Gastroesophageal sphincter (tissue), 4 donors: ENCODE data around the gene CCL5. TPM values are rescaled to one million over a fixed set of nuclear protein-coding genes. Genes with fewer than 3 reads are reported as not detected.
A peak's percentile ranks its signal among the peaks of the same experiment; 100 is the strongest.

Source experiments
- ATAC-seq: fragments of 150-250 bp; one replicate; pipeline ENCODE4 v1.9.1; 2016; ENCODE audit warnings: mild to moderate bottlenecking, moderate library complexity
- H3K27ac ChIP-seq, 4 donors: fragments of 200-600 bp; sonication (generic) in 3 of 4; 1 replicate in 3 of 4; 2 replicates in 1 of 4; pipeline ENCODE4 v1.5.1; 2016 to 2019
- H3K27me3 ChIP-seq: fragments of 200-600 bp; sonication (generic); one replicate; pipeline ENCODE4 v1.5.1; 2019
- H3K36me3 ChIP-seq, 2 donors: fragments of 200-600 bp; sonication (generic); one replicate each; pipeline ENCODE4 v1.5.1; 2019; ENCODE audit warnings: control low read depth in 1 of 2
- H3K4me1 ChIP-seq, 3 donors: fragments of 200-600 bp; sonication (generic); 1 replicate in 2 of 3; 2 replicates in 1 of 3; pipeline ENCODE4 v1.5.1; 2016 to 2019; ENCODE audit warnings: control low read depth in 2 of 3
- H3K4me3 ChIP-seq, 2 donors: fragments of 200-600 bp; sonication (generic); one replicate each; pipeline ENCODE4 v1.5.1; 2019; ENCODE audit warnings: mild to moderate bottlenecking in 1 of 2, moderate library complexity in 1 of 2
- H3K9me3 ChIP-seq, 3 donors: fragments of 200-600 bp; sonication (generic); one replicate each; pipeline ENCODE4 v1.5.1; 2017 to 2019; ENCODE audit warnings: control low read depth in 2 of 3
- EP300 ChIP-seq: sonication (generic); formaldehyde crosslinking; IDR thresholded peaks from one replicate; pipeline ENCODE4 v1.6.1; 2017; ENCODE audit warnings: antibody characterized with exemption, mild to moderate bottlenecking
- POLR2A ChIP-seq, 2 donors: fragments of 450-650 bp; IDR thresholded peaks; one replicate each; pipeline ENCODE4 v1.6.1; 2017; ENCODE audit warnings: antibody characterized with exemption in 2 of 2, mild to moderate bottlenecking in 2 of 2, moderate library complexity in 1 of 2
- POLR2AphosphoS5 ChIP-seq: sonication (generic); formaldehyde crosslinking; IDR thresholded peaks from one replicate; pipeline ENCODE4 v1.6.1; 2017; ENCODE audit warnings: antibody characterized with exemption
- WGBS, 2 donors: methylation state at CpG; one replicate each; pipeline ENCODE4 v1.1.5; 2018; ENCODE audit warnings: low coverage in 1 of 2; 5-methylcytosine and 5-hydroxymethylcytosine counted together
- total RNA-seq, 4 donors: library from RNA; depleted of rRNA; stranded (reverse); fragments of >200 nt; gene quantifications; one replicate each; pipeline ENCODE4 v1.1.0, GENCODE V29; 2016
- TF ChIP-seq, protein P1 (sequence below), 4 experiments: fragments of 200-600 bp in 2 of 4; fragments of 450-650 bp in 2 of 4; sonication (generic) in 1 of 4; IDR thresholded peaks; one replicate each; pipeline ENCODE4 v1.5.1; 2017 to 2019; ENCODE audit warnings: antibody characterized with exemption in 4 of 4, mild to moderate bottlenecking in 2 of 4, moderate library complexity in 2 of 4

The CCL5 gene
- 1 to 10 TPM in 3 of 4 donors, under 1 TPM in 1; 0.78 to 3.8 (median 2.2) TPM for total RNA-seq

DNA sequence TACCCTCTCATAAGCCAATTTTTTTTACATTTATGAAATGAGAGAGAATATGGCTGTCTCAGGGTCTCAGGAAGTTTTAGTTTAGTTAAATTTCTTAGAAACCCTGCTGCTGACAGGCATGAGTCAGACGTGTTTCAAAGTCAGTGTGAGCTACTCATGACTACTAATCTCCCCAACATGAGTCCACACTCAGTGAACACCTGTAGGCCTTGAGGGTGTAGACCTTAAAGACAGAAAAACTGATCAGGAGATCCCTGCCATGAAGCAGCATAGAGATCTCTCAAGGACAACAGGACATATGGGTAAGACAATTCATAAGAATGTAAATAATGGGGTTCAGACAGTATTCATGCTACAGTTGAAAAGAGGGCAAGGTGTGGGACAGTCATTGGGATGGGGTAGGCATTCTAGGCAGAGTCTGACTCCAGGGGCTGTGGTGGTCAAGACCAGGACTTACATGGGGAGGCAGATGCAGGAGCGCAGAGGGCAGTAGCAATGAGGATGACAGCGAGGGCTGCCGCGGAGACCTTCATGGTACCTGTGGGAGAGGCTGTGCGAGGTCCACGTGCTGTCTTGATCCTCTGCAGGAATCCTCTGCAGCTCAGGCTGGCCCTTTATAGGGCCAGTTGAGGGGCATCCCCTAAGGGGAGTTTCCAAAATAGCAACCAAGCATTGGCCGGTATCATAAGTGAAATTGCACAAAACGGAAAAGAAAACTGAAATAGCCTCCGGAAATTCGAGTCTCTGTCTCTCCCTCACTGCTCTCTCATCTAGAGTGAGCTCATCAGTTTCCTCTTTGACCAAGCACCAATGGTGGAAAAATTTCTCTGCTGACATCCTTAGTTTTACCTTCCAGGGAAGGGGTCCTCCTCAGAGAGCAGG lies at the start of gene CCL5:
CCL5 (minus strand) TSS at position 588 of the 882 bp plus-strand sequence.
- H3K27ac ChIP-seq: no peak within 1 kb of the TSS
- TF ChIP-seq POLR2AphosphoS5 (no peak), EP300 (no peak), POLR2A (IDR thresholded peaks at IDR 0.05) (peak in 1 of 2 donors; percentile 10)
- TF ChIP-seq, protein P1, sequence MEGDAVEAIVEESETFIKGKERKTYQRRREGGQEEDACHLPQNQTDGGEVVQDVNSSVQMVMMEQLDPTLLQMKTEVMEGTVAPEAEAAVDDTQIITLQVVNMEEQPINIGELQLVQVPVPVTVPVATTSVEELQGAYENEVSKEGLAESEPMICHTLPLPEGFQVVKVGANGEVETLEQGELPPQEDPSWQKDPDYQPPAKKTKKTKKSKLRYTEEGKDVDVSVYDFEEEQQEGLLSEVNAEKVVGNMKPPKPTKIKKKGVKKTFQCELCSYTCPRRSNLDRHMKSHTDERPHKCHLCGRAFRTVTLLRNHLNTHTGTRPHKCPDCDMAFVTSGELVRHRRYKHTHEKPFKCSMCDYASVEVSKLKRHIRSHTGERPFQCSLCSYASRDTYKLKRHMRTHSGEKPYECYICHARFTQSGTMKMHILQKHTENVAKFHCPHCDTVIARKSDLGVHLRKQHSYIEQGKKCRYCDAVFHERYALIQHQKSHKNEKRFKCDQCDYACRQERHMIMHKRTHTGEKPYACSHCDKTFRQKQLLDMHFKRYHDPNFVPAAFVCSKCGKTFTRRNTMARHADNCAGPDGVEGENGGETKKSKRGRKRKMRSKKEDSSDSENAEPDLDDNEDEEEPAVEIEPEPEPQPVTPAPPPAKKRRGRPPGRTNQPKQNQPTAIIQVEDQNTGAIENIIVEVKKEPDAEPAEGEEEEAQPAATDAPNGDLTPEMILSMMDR (IDR thresholded peaks at IDR 0.05): no peak
- H3K9me3 ChIP-seq: no peaks in the 10 kb centered on the region
- H3K4me3 ChIP-seq: no peak within 1 kb of the TSS
- peak; percentile 10 for ATAC-seq
- no peaks in the 10 kb centered on the region for H3K27me3 ChIP-seq
- 60 to 61% methylated on average over 9 to 11 of the region's 11 CpGs for WGBS, 2 donors
- no peaks in the 10 kb centered on the region for H3K4me1 ChIP-seq
- no peaks in the 10 kb centered on the region for H3K36me3 ChIP-seq

DNA sequence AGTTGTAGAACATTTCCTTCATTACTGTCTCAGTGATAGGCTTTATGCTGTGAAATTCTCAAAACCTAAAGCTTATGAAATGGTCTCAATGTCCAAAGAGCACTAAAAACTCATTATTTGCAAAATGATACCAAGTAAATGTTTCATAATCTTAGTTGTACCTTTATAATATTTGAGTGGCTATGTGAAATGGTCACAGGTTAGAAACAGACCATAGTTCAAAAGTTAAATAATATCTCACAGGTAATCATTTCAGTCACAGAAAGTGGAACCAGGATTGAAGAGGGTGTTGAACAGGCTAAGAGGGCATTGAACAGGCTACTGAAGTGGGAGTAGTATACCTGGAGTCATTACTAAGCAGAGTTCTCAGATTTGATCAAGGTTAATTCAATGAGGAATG lies 47.6 kb upstream of the CCL5 start:
- no peak overlapping the region for H3K4me3 ChIP-seq
- H3K27ac ChIP-seq: no peak overlapping the region
- ATAC-seq: no peak
- H3K9me3 ChIP-seq: no peaks in the 10 kb centered on the region
- no peaks in the 10 kb centered on the region for H3K36me3 ChIP-seq
- H3K27me3 ChIP-seq: peaks cover 24% of the 10 kb centered on the region
- TF ChIP-seq POLR2A (IDR thresholded peaks at IDR 0.05): no peak
- TF ChIP-seq POLR2AphosphoS5: no peak
- TF ChIP-seq, protein P1 (IDR thresholded peaks at IDR 0.05): no peak
- TF ChIP-seq EP300: no peak
- peaks cover 0 to 13% (median 7%) of the 10 kb centered on the region in 3 donors for H3K4me1 ChIP-seq

DNA sequence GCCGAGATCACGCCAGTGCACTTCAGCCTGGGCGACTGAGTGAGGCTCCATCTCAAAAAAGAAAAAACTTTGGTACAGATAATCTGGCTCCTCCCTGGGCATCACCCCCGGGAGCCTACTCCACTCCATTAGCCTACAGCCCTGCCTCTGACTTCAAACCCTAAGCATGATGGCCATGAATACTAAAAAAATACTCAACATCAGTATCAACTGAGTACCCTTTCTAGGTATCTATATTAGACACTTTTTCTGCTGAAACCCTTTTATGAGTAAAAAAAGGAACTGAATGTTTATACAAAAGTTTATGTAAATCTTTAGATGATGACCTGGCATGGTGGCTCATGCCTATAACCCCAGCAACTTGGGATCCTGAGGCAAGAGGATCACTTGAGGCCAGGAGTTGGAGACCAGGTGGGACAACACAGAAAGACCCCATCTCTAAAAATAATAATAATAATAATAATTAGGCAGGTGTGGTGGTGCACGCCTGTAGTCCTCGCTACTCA lies 43.5 kb upstream of the CCL5 start:
- TF ChIP-seq, protein P1 (IDR thresholded peaks at IDR 0.05): no peak
- TF ChIP-seq POLR2AphosphoS5 (no peak), EP300 (no peak), POLR2A (IDR thresholded peaks at IDR 0.05) (no peak)
- H3K4me3 ChIP-seq: no peak overlapping the region
- no peak overlapping the region for H3K27ac ChIP-seq
- WGBS, 2 donors: 60 to 98% methylated on average over 1 to 6 of the region's 6 CpGs
- ATAC-seq: no peak
- H3K9me3 ChIP-seq: no peaks in the 10 kb centered on the region
- H3K27me3 ChIP-seq: peaks cover 9% of the 10 kb centered on the region
- no peaks in the 10 kb centered on the region for H3K36me3 ChIP-seq
- H3K4me1 ChIP-seq: no peaks in the 10 kb centered on the region

DNA sequence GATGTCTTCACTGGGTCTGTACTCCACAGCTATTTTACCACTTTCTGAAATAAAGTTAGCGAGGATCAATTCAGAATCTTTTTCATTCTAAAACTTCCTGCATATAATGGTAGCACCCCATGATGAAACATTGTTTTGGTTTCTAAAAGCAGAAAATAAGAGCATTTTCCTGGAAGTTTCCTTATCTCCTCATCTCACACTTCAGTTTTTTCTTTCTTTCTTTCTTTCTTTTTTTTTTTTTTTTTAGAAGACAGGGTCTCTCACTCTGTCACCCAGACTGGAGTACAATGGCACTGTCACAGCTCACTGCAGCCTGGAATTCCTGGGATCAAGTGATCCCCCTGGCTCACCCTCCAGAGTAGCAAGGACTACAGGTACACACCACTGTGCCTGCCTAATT lies 40.1 kb upstream of the CCL5 start:
- Histone ChIP-seq H3K27me3 (no peaks in the 10 kb centered on the region), H3K27ac (no peak overlapping the region), H3K9me3 (no peaks in the 10 kb centered on the region), H3K36me3 (no peaks in the 10 kb centered on the region), H3K4me3 (no peak overlapping the region), H3K4me1 (no peaks in the 10 kb centered on the region)
- 100% methylated on average over 1 of the region's 1 CpG; no CpG with 5 or more reads in 1 of the 2 donors for WGBS, 2 donors
- ATAC-seq: no peak
- TF ChIP-seq, protein P1 (IDR thresholded peaks at IDR 0.05): no peak
- TF ChIP-seq POLR2AphosphoS5 (no peak), EP300 (no peak), POLR2A (IDR thresholded peaks at IDR 0.05) (no peak)

DNA sequence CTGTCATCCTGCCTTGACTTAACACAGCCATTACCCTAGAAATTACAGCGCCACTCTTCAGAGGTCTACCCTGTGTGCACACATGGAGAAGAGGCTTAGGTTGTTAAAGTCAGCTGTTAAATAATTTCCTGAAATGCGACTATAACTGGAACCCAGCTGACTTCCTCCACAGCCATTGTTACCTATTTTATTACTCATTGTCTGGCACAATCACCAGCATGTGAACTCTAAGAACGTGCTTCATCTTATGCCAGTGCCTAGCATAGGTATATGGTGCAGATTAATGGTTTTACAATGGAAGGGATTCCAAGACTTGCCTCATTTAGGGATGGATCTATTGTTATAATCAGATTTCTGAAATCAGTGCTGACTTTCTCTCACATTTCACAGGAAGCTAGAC lies 38.5 kb upstream of the CCL5 start:
- H3K27me3 ChIP-seq: no peaks in the 10 kb centered on the region
- TF ChIP-seq POLR2AphosphoS5: no peak
- TF ChIP-seq POLR2A (IDR thresholded peaks at IDR 0.05): no peak
- H3K4me3 ChIP-seq: no peak overlapping the region
- H3K4me1 ChIP-seq: no peaks in the 10 kb centered on the region
- 44 to 79% methylated on average over 2 to 3 of the region's 3 CpGs for WGBS, 2 donors
- H3K9me3 ChIP-seq: no peaks in the 10 kb centered on the region
- H3K27ac ChIP-seq: no peak overlapping the region
- no peaks in the 10 kb centered on the region for H3K36me3 ChIP-seq
- peak; percentile 43 for ATAC-seq
